ENCODE data around the gene ARID1B. TPM values are rescaled to one million over a fixed set of nuclear protein-coding genes. Genes with fewer than 3 reads are reported as not detected.

Gene ARID1B
- total and polyA plus RNA-seq, 2 of the 13 experiments (the other 11 are each of a cell fraction or from before 2014, with no cell fraction given) = 20.1 to 32.6 TPM

GRCh38 chr6:156859686-156860085 lies 82.5 kb downstream of the ARID1B start:
- peaks cover 11% of the 10 kb centered on the region for H4K20me1 ChIP-seq (ENCODE audit: insufficient read depth, low read length)
- ATAC-seq (no peak), FAIRE-seq (no peak), DNase-seq (ENCODE audit: low spot score) (no peak)
- no TSS peak for BruUV-seq (replicated peaks)
- no peak overlapping the region for H3K27ac ChIP-seq (ENCODE audit: extremely low read length, insufficient read depth, low read length)
- intact Hi-C loops (cut with micrococcal nuclease; ENCODE audit: unreplicated experiment) = no loop called here
- H3K4me1 ChIP-seq (ENCODE audit: insufficient read depth, low read length) = peaks cover 16% of the 10 kb centered on the region; the same call in 1 of the 2 replicates
- H3K79me2 ChIP-seq (ENCODE audit: insufficient read depth, low read length) = peaks cover 93% of the 10 kb centered on the region
- H3K4me2 ChIP-seq (ENCODE audit: low read depth, low read length) = no peak overlapping the region
- H3K4me3 ChIP-seq (replicated peaks in 1 of 3; ENCODE audit: insufficient read depth in 1 of 3, low read depth in 2 of 3, low read length in 3 of 3) = no peak overlapping the region
- H3K36me3 ChIP-seq (replicated peaks in 1 of 2; ENCODE audit: control insufficient read depth in 1 of 2, insufficient read depth in 2 of 2, low read length in 2 of 2) = no peaks in the 10 kb centered on the region; a peak in 1 of 5 replicates
- ChIA-PET CTCF (ENCODE audit: low intra/inter-chr PET ratio, low total read pairs) (no interaction called here), POLR2A (no interaction called here)
- no peak for TF ChIP-seq HMG20A (CRISPR knock-in tag; IDR thresholded peaks at IDR 0.05; ENCODE audit: borderline replicate concordance)
- no peak for TF ChIP-seq PCBP1 (IDR thresholded peaks at IDR 0.05; ENCODE audit: borderline replicate concordance, low read depth, low read length)
- TF ChIP-seq RFX1 (IDR thresholded peaks at IDR 0.05) = no peak
- TF ChIP-seq, protein P1, sequence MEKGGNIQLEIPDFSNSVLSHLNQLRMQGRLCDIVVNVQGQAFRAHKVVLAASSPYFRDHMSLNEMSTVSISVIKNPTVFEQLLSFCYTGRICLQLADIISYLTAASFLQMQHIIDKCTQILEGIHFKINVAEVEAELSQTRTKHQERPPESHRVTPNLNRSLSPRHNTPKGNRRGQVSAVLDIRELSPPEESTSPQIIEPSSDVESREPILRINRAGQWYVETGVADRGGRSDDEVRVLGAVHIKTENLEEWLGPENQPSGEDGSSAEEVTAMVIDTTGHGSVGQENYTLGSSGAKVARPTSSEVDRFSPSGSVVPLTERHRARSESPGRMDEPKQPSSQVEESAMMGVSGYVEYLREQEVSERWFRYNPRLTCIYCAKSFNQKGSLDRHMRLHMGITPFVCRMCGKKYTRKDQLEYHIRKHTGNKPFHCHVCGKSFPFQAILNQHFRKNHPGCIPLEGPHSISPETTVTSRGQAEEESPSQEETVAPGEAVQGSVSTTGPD (CRISPR knock-in tag; IDR thresholded peaks at IDR 0.05) = no peak
- no peak for TF ChIP-seq ZNF501 (CRISPR knock-in tag; IDR thresholded peaks at IDR 0.05)
- no peak for TF ChIP-seq PHF21A (CRISPR knock-in tag; IDR thresholded peaks at IDR 0.05)
- no peaks in the 10 kb centered on the region for H3K27me3 ChIP-seq (ENCODE audit: control insufficient read depth in 1 of 2, insufficient read depth in 2 of 2, low read length in 2 of 2)
- in situ Hi-C loops (cut with HindIII; ENCODE audit: extremely low pct_ligation_motif_present, low pct_unique_long_range_greater_than_20kb) = no loop called here
- 97% methylated on average over 1 of the region's 1 CpG for WGBS (ENCODE audit: low lambda C conversion rate)
- no peak overlapping the region for H3K9ac ChIP-seq (ENCODE audit: insufficient read depth, low read depth, low read length)
- H2AFZ ChIP-seq (ENCODE audit: low read length) = no peak overlapping the region
- H3K9me3 ChIP-seq (ENCODE audit: low read length) = no peaks in the 10 kb centered on the region

GRCh38 chr6:156862711-156863110 lies 85.5 kb downstream of the ARID1B start:
- no peak for FAIRE-seq
- H3K27me3 ChIP-seq (ENCODE audit: control insufficient read depth in 1 of 2, insufficient read depth in 2 of 2, low read length in 2 of 2) = no peaks in the 10 kb centered on the region
- 98% methylated on average over 7 of the region's 7 CpGs for WGBS (ENCODE audit: low lambda C conversion rate)
- CTCF ChIA-PET (ENCODE audit: low intra/inter-chr PET ratio, low total read pairs) = no interaction called here
- no peaks in the 10 kb centered on the region for H3K4me1 ChIP-seq (ENCODE audit: insufficient read depth, low read length)
- intact Hi-C loops (cut with micrococcal nuclease; ENCODE audit: unreplicated experiment) = no loop called here
- POLR2A ChIA-PET = no interaction called here
- no peak overlapping the region for H2AFZ ChIP-seq (ENCODE audit: low read length)
- no TSS peak for BruUV-seq (replicated peaks)
- H3K4me3 ChIP-seq (replicated peaks in 1 of 3; ENCODE audit: insufficient read depth in 1 of 3, low read depth in 2 of 3, low read length in 3 of 3) = no peak overlapping the region
- H3K4me2 ChIP-seq (ENCODE audit: low read depth, low read length) = no peak overlapping the region
- no peak overlapping the region for H3K27ac ChIP-seq (ENCODE audit: extremely low read length, insufficient read depth, low read length)
- ATAC-seq = no peak
- peaks cover 90% of the 10 kb centered on the region for H3K79me2 ChIP-seq (ENCODE audit: insufficient read depth, low read length)
- no peak overlapping the region for H3K9ac ChIP-seq (ENCODE audit: insufficient read depth, low read depth, low read length)
- H3K9me3 ChIP-seq (ENCODE audit: low read length) = no peaks in the 10 kb centered on the region
- no peaks in the 10 kb centered on the region for H3K36me3 ChIP-seq (replicated peaks in 1 of 2; ENCODE audit: control insufficient read depth in 1 of 2, insufficient read depth in 2 of 2, low read length in 2 of 2)
- in situ Hi-C loops (cut with HindIII; ENCODE audit: extremely low pct_ligation_motif_present, low pct_unique_long_range_greater_than_20kb) = no loop called here
- DNase-seq (ENCODE audit: low spot score) = no peak
- peaks cover 15% of the 10 kb centered on the region; the same call in 1 of the 2 replicates for H4K20me1 ChIP-seq (ENCODE audit: insufficient read depth, low read length)
- no peak for TF ChIP-seq ZMYM3 (CRISPR knock-in tag; IDR thresholded peaks at IDR 0.05)
- TF ChIP-seq THYN1 (CRISPR knock-in tag; IDR thresholded peaks at IDR 0.05; ENCODE audit: borderline replicate concordance, low read depth) = no peak
- no peak for TF ChIP-seq ESRRA (CRISPR knock-in tag; IDR thresholded peaks at IDR 0.05; ENCODE audit: low read depth)
- no peak for TF ChIP-seq ZBTB38 (CRISPR knock-in tag; IDR thresholded peaks at IDR 0.05)
- TF ChIP-seq ZEB1 (IDR thresholded peaks at IDR 0.05; ENCODE audit: insufficient replicate concordance, low read depth) = no peak
- no peak for TF ChIP-seq NR2F6 (IDR thresholded peaks at IDR 0.05)
- TF ChIP-seq NR2F6 (CRISPR knock-in tag; IDR thresholded peaks at IDR 0.05) = no peak
- TF ChIP-seq RFXANK (CRISPR knock-in tag; IDR thresholded peaks at IDR 0.05) = no peak
